A673 (cell line): ENCODE results near the gene NMNAT3.

Experiments
- EZH2 ChIP-seq: fragments of 200-600 bp; sonication (generic); IDR thresholded peaks from 2 replicates; pipeline ENCODE4 v1.6.1; 2017; ENCODE audit warnings: borderline replicate concordance, low read depth, mild to moderate bottlenecking, mixed read lengths, antibody characterized with exemption, low read length; ENCODE audit not compliant: poor library complexity, severe bottlenecking
- TF ChIP-seq, protein P1 (sequence below): fragments of 300-800, 200-600 bp; sonication (generic); conservative IDR thresholded peaks from 2 replicates; pipeline ENCODE4 v1.5.1; 2017; ENCODE audit warnings: low read depth, mild to moderate bottlenecking, antibody characterized with exemption, low read length, moderate library complexity, mixed read lengths

DNA sequence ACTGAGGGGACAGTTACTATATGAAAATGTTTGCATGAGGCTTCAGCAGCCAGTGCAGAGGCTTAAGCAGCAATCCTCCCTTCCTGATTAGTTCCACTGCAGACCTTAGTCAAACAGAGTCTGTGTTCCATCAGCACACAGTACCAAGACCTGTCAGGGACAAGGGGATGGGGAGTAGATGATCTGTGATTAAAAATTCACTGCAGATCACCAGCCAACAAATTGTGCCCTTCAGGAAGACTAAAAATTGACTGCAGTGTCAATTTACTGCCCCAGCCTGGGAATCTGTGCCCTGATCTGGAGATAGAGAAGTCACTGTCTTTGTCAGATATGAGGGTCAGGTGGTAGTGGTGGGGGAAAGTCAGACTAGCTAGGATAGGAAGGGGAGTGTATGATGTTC, 13.8 kb upstream of the NMNAT3 start:
- TF ChIP-seq, protein P1, sequence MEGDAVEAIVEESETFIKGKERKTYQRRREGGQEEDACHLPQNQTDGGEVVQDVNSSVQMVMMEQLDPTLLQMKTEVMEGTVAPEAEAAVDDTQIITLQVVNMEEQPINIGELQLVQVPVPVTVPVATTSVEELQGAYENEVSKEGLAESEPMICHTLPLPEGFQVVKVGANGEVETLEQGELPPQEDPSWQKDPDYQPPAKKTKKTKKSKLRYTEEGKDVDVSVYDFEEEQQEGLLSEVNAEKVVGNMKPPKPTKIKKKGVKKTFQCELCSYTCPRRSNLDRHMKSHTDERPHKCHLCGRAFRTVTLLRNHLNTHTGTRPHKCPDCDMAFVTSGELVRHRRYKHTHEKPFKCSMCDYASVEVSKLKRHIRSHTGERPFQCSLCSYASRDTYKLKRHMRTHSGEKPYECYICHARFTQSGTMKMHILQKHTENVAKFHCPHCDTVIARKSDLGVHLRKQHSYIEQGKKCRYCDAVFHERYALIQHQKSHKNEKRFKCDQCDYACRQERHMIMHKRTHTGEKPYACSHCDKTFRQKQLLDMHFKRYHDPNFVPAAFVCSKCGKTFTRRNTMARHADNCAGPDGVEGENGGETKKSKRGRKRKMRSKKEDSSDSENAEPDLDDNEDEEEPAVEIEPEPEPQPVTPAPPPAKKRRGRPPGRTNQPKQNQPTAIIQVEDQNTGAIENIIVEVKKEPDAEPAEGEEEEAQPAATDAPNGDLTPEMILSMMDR, result no peak
- no peak for TF ChIP-seq EZH2
